RKO (cell line): ENCODE data around the gene SMAD5.

ENCODE experiments used
- DNase-seq: peaks from one replicate; pipeline ENCODE4 v3.0.0-alpha.2; 2016; ENCODE audit warnings: low spot score

Gene SMAD5

DNA sequence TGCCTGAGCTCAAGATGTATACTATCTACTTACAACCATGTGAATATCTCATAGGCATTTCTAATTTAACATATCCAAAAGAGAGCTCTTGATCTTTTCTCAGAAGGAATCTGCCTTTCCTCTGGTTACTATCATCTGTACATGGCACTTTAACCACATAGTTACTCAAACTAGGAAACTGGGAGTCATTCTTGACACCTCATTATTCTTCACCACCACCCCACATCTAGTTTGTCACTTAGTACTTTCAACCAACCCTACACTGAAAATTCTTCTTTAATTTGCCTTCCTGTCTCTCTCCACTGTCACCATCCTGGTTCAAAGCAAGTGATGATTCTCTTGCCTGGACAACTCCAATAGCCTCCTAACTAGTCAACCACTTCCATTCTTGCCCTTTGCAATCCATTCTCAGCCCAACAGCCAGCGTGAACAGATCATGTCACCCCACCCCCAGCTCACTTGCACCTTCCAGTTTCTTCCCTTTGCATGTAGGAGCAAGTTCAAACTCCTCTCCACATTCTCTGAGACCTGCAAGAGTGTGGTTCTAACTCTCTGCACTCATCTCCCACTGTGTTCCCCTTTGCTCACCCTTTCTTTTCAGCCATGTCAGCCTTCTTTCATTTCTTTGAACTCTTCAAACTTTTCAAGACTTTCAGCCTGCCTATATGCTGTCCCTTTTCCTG is 17.3 kb upstream of the SMAD5 start:
- DNase-seq, result no peak

DNA sequence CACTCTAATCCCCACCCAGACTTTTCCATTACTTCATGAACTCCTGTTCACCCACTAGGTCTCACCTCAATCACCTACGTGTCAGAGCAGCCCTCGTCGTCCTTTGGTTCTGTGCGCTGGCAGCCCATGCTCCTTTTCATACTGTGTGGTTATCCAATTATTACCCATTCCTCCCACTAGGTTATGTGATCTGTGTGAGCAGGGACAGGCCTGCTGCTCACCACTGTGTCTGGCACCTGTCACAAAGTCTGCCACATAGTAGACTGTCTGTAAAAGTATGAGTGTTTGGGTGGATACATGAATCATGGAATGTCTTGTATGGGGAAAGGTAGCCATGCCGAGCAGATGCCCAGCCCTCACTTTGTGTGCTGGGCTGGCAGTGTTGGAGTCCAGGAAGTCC is 12.1 kb upstream of the SMAD5 start:
- DNase-seq, result no peak

DNA sequence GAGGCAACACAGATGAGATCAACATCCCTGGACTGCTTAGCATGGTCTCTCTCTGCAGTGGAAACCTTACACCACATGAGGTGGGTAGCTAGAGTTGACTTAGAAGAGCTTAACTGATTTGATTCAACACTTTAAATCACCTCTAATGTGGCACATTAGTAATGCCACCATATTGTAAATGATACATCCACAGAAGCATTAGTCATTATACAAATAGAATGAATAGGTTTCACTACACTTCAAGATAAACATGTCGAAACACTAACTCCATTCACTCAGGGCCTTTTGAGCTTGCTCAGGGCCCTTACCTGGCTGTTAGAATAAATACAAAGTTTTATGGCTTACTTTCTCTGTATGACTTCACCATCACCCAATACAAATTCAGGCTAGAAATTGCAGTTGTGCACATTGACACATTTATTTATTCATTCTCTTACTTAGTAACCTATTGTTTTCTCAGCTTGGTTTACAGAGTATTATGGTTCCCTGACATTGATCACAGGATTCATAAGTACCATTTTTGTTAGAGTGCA is 9.3 kb upstream of the SMAD5 start:
- DNase-seq, result peak; percentile 32

DNA sequence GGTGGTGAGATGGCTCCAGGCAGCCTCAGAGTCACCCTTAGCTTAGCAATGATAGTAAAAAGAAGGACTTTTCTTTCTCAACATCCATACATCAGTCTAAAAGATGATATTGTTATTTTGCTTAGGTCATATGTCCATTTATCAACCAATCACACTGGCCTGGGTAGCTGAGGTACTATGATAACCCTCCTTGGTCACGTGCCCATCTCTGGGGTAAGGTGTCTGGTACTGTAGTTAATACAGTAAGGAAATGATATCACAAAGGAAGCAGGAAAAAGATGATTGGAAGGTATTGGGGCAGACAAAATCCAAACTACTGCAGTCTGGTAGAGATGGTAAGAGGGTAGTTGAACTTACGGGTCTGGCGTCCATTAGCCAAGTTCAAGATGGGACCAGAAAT is 5.1 kb upstream of the SMAD5 start:
- no peak for DNase-seq

DNA sequence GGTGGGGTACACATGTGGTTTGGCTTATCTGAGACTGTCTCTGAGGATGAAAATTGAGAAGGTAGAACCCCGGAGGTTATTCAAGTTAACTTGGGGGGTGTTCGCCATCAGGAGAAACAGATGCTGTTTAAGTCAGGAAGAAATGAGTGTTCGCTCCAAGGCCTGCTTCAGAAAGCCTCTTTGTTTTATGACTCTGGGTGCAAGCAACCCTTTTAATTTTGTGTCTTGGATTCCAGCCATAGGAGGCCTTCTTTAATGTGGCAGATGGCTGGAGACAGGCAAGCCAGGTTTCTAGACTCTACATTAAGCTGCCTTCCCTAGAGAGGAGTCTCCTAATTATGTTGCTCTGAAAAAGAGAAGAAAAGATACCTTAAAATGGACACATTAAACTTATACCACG is 4.2 kb upstream of the SMAD5 start:
- DNase-seq, result no peak

DNA sequence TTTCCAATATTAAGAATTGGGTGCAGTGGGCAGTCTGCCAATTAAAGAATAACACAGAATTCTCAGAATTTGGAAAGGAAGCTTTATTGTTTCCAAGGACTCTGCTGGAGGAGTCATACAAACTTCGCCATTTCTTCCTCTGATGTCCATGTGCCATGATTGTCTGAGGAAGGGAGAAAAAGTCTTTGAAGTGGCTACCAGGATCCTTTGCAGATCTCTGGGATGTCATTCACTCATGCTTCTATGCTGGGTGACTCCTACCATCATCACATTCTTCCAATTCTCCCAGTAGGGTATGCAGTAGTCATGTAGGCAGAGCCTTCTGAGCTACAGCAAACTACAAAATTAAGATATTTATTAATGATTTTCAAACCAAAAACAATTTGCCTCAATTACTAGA is 3.2 kb upstream of the SMAD5 start:
- no peak for DNase-seq

DNA sequence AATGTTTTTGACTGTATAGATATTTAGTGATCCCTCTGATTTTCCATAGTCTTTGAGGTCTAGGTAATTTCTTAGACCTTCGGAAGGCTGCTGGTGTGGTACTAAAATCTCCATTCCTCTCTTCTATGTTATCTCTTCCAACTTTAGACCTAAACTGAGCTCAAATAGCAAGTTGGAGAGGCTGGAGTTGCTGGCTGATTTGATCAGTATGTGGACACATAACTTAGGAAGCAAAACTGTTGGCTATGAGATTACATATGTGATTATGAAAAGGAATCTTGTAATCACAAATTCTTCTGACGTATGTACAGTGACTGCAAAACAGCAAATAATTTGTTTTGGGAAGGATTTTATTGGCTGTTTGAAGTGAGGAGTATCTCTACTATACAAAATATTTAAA is 2.1 kb upstream of the SMAD5 start:
- no peak for DNase-seq

DNA sequence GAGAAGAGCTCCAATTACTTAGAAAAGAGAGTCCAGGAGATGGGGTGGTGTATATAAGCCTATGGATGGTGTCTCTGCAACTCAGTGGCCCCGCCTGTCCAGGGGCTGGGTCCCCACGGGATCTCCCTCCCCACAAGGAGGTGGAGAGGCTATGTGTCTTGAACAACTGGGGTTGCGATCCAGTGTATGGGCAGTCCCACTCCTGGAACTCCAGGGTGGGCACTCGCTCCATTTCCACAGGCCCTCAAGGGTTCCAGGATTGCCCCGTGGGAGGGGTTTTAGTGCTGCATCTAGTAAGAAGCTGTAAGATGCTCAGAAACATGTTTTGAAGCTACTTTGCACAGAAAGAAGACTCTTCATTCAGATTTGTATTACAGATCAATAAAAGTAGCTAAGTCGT is 558 bp upstream of the SMAD5 start:
- DNase-seq, result no peak

DNA sequence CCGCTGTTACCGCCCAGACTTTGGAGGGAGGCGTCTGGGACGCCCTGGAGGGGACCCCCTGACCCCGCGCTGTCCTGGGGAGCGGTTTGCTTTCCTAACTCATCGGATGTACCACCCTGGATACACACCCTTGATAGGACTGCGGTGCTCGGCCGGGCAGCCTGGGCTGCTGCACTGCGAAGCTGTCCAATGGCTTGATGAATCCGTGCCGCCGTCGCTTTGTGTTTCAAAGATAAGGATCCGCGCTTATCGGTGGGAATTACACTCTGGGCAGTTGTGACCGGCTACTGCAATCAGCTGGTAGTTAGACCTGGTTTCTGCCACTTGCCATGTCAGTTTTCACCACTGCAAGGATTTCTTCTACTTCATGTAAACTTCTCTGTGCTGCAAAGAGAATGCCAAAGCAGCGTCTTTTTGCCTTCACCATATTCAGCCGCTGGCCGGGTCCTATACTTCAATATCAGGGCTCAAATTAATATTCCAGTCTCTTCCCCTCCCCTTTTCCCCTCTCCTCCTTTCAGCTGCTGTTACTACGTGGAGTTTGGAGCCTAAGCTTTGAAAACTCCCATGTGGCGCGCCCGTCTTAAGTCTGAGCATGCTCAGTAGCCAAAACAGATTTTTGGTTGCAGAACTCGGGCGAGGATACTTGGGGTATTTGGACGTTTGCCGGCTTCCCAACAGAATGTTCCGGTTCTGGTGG is 727 bp downstream of the SMAD5 start:
- peak; percentile 66 for DNase-seq

DNA sequence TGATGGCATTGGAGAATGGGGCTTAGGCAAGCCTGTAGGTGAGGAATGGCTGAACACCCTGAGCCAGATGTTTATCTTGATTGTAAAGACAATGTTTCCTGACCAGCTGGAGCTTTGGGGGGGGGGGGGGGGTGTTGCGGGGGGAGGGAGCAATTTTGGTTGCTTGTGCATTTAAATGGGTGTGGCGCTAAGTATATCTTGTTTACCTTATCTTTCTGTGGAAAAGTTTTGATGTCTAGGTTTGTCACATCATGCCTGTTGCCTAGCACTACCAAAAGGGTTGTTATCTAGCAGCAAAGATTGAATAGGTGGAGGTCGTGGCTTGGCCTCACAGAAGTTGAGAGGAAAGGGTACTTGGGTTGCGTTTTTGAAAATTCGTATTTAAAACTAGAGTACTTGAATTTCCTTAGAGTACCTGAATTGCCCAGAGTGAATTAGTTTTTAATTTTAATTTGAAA is 1.3 kb downstream of the SMAD5 start:
- DNase-seq, result no peak

DNA sequence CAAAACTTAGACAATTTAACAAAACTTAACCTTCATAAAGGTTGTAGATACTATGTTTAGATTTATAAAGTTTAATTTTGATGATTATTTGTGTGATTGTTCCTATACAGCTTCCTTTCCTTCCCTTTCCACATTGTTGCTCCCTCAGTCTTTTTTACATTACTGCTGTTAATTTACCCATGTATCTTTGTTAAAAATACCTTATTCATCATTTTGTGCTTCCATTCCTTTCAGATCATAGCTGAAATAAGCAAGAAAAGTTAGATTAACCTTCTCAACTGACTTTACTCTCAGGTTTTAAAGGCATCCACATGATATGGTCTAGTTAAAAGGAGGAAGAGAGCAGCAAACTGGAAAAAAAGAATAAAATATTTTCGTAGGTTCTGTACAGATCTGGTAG is 2.0 kb downstream of the SMAD5 start:
- no peak for DNase-seq

DNA sequence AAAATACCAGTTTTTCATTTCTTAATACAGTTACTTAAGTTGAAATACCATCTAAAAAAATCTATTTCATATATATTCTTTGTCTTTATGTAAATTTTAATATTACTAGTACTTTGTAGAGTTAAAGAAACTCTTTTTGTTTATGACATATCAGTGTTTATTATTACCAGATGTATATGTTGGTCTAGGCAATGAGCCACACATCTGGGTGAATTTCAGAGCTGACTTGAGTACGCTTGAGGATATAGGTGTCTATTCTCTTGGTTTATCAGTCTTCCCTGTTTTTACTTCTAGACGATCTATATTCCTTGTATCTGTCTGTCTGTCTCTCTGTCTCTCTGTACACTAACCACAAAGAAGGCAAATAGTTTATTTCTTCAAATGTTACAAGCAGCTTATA is 2.9 kb downstream of the SMAD5 start:
- DNase-seq, result no peak

DNA sequence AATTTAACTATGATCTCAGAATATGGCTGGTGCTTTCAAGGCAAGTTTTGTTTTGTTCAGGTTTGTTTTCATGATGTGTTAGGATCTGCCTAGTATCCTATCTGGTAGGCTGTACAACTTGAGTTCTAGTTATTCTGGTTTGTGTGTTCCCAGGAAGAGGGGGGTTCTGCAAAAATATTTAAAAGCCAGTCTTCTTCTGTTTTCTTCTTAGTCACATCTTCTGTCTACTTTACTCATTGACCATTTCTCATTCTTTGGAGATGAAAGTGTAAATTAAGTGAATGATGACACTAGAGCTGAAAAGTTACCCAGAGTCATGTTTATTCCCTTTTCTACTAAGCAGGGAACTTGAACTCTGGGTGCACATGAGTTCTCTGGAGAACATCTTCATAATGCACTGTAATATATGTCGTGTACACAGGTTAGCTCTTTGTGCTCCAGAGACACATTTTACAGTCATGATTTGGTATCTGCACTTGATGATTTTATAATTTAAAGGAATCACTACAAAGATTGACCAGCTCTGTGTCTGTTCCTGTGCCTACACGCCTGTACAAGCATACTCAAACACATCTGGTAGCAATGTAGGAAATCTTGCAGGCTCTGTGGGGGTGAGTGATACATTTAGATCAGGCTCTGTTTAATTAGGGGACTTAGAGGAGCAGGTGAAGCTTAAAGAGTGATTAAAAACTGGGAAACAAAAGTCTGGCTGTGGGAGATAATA is 5.0 kb downstream of the SMAD5 start:
- no peak for DNase-seq

DNA sequence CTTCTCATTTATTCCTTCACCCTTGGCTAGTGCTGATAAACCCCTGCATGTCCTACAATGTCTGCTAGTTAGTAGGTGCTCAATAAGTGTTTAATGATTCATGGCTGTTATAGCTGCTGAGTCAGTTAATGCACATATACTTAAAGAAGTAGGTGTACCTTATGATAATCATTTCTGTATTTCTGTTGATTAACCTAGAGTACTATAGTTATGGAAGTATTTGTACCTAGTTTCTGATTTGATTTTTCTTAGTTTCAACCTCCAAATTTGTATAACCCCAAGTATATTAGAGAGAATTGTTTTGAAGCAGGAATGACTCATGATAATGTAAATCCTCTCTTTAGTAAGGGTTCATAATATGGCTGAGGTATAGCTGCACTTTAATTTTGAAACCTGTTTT is 8.9 kb downstream of the SMAD5 start:
- no peak for DNase-seq

DNA sequence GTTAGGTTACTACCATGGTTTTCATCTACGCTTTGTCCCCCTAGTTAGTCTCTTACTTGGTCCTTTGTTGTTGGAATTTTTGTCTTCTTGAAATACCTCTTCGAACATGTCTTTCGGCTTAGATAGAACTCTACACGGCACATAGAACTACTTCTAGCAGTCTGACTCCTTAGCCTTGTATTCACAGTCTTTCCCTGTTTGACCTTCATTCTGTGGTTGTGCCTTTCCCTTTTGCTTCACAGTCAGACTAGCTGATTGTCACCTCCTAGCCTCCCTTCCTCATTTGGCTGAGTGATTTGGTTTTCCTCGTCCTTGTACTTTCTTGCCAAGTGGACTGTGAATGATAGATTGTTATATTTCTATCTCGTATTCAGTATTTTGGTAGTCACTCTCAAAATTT is 10.7 kb downstream of the SMAD5 start:
- DNase-seq, result no peak

DNA sequence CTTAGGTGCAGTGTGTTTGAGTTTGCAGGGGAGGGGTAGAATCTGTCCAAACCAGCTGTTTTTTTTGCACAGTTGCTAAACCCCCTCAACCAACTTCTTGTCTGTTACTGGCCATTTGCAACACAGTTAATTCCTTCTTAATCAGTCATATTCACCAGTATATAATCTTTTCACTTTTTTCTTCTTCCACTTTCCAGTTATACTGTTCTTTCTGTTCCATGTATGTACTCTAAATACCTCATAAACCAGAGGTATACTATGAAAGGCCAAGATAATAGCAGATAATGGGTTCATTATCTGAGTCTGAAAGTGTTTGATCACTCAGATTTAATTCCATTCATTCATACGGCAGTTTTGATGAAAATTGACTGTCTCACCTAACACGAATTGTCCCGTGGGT is 11.1 kb downstream of the SMAD5 start:
- DNase-seq, result no peak

DNA sequence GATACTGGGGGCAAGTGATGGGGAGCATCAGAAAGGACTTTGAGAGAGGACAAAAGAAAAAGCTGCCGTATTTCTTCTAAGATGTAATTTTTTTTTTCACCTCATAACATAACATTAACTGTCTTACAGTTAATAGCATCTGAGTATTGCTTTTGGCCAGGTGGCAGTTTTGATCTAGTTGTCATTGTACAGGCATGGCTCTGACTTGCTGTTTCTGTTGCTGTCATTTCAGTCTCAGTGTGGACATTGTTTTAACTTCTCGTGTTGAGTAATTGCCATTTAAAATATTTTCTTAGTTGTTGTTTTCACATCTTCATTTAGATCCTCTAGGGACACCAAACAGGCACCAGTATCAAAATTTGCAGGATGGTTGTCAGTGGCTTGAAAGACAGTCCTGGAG is 12.4 kb downstream of the SMAD5 start:
- no peak for DNase-seq

DNA sequence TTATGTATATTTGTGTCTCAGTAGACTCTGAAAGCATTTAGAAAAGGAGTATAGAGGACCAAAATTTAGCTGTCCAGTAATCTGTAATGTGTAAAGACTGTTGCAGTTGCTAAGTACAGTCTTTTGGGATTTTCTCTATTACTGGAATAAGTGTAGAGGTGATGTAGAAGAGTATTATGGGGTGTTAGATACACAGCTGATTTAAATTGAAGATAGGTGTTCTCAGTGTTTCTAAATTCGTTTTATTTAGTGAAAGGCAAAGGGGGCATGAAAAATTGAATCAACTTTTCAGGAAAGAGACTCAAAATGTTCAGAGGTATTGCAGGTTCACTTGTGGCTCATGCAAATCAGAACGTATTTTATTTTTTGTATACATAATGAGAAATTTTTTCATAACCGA is 13.6 kb downstream of the SMAD5 start:
- no peak for DNase-seq

DNA sequence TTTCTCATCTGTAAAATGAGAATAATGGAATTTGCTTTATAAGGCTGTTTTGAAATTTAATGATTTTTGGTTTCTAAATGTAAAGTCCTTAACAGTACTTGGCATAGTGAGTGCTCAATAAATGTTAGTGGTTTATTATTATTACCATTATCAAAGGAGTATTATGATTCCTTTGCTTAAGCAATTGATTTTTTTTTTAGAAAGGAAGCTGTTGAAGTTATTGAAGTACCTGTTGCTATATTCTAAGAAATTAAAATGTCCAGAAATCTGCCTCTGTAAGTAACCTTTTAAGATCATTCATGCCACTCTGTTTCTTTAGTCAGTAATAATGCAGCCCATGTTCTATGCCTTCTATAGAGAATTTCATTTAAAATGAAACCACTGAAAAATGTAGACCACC is 15.0 kb downstream of the SMAD5 start:
- DNase-seq, result no peak

DNA sequence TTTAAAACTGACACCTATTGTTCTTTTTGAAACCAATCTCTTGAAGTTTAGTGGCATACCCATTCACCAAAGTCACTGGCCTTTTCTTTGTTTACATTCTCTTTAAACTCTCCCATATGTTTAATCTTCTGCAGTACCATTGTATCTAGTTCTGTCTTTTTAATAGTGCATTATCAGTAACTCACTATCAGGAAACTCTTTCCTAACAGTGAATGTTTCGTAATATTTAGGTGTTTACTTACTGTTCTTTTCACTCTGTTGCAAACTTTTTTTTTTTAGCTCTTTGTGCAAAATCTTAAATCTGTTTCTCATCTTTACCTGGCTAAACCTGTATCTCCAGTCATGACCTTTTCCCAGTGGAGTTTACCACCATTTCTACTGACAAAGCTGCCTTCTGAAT is 17.2 kb downstream of the SMAD5 start:
- DNase-seq, result no peak

DNA sequence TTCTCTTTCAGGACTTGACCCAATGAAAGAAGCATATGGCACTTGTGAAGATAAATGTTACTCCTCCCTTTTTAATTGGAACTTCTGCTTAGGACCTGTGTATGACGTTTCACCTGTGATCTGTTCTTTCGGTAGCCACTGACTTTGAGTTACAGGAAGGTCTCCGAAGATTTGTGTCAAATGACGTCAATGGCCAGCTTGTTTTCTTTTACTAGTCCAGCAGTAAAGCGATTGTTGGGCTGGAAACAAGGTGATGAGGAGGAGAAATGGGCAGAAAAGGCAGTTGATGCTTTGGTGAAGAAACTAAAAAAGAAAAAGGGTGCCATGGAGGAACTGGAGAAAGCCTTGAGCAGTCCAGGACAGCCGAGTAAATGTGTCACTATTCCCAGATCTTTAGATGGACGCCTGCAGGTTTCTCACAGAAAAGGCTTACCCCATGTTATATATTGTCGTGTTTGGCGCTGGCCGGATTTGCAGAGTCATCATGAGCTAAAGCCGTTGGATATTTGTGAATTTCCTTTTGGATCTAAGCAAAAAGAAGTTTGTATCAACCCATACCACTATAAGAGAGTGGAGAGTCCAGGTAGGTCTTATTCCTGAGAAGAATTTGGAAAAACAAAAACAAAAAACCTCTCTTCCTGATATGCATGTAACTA is 21.1 kb downstream of the SMAD5 start:
- DNase-seq, result no peak

DNA sequence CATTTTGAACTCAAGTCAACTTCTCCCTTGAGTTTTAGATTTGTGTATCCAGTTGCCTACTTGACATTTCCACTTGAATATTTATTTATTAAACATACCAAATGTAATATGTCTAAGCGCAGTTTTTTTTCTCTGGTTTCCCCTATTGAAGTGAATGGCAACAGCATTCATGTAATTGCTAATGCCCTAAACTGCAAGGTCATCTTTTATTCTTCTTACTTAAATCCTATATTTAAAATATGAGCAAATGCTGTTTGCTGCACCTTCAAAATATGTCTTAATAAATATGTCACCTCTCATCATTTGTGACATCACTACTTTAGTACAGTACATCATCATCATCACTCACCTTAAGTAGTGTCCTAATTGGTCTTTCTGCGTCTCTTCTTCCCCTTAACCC is 22.4 kb downstream of the SMAD5 start:
- no peak for DNase-seq

DNA sequence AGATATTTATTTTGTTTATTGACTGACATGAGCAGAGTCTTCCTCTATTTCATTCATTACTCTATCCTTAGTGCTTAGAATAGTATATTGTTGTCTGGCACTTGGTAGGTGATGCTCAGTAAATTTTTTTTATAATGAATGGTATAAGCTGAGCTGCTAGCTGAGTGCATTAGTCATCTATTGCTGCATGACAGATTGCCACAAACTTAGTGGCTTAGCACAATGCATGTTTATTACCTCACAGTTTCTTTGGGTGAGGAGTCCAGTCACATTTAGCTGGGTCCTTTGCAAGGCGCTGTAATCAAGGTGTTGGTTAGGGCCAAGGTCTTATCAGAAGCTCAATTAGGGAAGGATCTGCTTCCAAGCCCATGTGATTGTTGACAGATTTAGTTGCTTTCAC is 23.1 kb downstream of the SMAD5 start:
- DNase-seq, result peak; percentile 33
